ENCODE results near the gene HOGA1.
"Not testable (repeated sequence)": the region's sequence is repeated elsewhere in the genome, so short reads cannot be mapped to it uniquely, and the experiment has no call there.

Gene HOGA1

GRCh38 chr10:97573672-97574071, 10.5 kb upstream of the HOGA1 start:
- Histone ChIP-seq H3K27ac (no peak overlapping the region), H3K36me3 (ENCODE audit: insufficient read depth, low read length) (no peaks in the 10 kb centered on the region), H3K9me3 (ENCODE audit: low read depth, low read length) (no peaks in the 10 kb centered on the region), H3K9ac (ENCODE audit: insufficient read length) (no peak overlapping the region), H3K4me3 (no peak overlapping the region)
- DNase-seq (ENCODE audit: low read depth, low spot score), result no peak
- no peak for TF ChIP-seq EZH2 (IDR thresholded peaks at IDR 0.05)
- TF ChIP-seq FOXP2 (optimal IDR thresholded peaks at IDR 0.05; ENCODE audit: control extremely low read depth, extremely low read length, insufficient read depth), result no peak
- no peak for TF ChIP-seq POLR2AphosphoS5 (IDR thresholded peaks at IDR 0.05; ENCODE audit: borderline replicate concordance, low read depth, low read length)

- no peak overlapping the region for H3K4me3 ChIP-seq
- DNase-seq (ENCODE audit: low read depth, low spot score), result no peak
- H3K27ac ChIP-seq, result no peak overlapping the region
- no peaks in the 10 kb centered on the region for H3K36me3 ChIP-seq (ENCODE audit: insufficient read depth, low read length)
- H3K9ac ChIP-seq (ENCODE audit: insufficient read length), result no peak overlapping the region
- H3K9me3 ChIP-seq (ENCODE audit: low read depth, low read length), result no peaks in the 10 kb centered on the region
- TF ChIP-seq POLR2AphosphoS5 (IDR thresholded peaks at IDR 0.05; ENCODE audit: borderline replicate concordance, low read depth, low read length) (no peak), EZH2 (IDR thresholded peaks at IDR 0.05) (no peak), FOXP2 (optimal IDR thresholded peaks at IDR 0.05; ENCODE audit: control extremely low read depth, extremely low read length, insufficient read depth) (no peak)
Observed at GRCh38 chr10:97574374-97575126, 9.6 kb upstream of the HOGA1 start.

GRCh38 chr10:97575127-97575668, 9.0 kb upstream of the HOGA1 start:
- DNase-seq (ENCODE audit: low read depth, low spot score), result no peak
- no peak for TF ChIP-seq POLR2AphosphoS5 (IDR thresholded peaks at IDR 0.05; ENCODE audit: borderline replicate concordance, low read depth, low read length)
- TF ChIP-seq FOXP2 (optimal IDR thresholded peaks at IDR 0.05; ENCODE audit: control extremely low read depth, extremely low read length, insufficient read depth), result no peak
- no peak for TF ChIP-seq EZH2 (IDR thresholded peaks at IDR 0.05)
- no peaks in the 10 kb centered on the region for H3K36me3 ChIP-seq (ENCODE audit: insufficient read depth, low read length)
- H3K9ac ChIP-seq (ENCODE audit: insufficient read length), result no peak overlapping the region
- H3K9me3 ChIP-seq (ENCODE audit: low read depth, low read length), result no peaks in the 10 kb centered on the region
- no peak overlapping the region for H3K27ac ChIP-seq
- no peak overlapping the region for H3K4me3 ChIP-seq

- DNase-seq (ENCODE audit: low read depth, low spot score); H3K27ac ChIP-seq: not testable (repeated sequence)
Observed at GRCh38 chr10:97576487-97576886, 7.7 kb upstream of the HOGA1 start.

GRCh38 chr10:97577701-97578100, 6.5 kb upstream of the HOGA1 start:
- Histone ChIP-seq H3K9me3 (ENCODE audit: low read depth, low read length) (no peaks in the 10 kb centered on the region), H3K36me3 (ENCODE audit: insufficient read depth, low read length) (no peaks in the 10 kb centered on the region), H3K27ac (no peak overlapping the region), H3K9ac (ENCODE audit: insufficient read length) (no peak overlapping the region), H3K4me3 (no peak overlapping the region)
- DNase-seq (ENCODE audit: low read depth, low spot score), result no peak
- TF ChIP-seq POLR2AphosphoS5 (IDR thresholded peaks at IDR 0.05; ENCODE audit: borderline replicate concordance, low read depth, low read length) (no peak), FOXP2 (optimal IDR thresholded peaks at IDR 0.05; ENCODE audit: control extremely low read depth, extremely low read length, insufficient read depth) (no peak), EZH2 (IDR thresholded peaks at IDR 0.05) (no peak)

More at GRCh38 chr10:97576487-97576886, 7.7 kb upstream of the HOGA1 start:
- H3K4me3 ChIP-seq; H3K9ac ChIP-seq (ENCODE audit: insufficient read length); H3K36me3 ChIP-seq (ENCODE audit: insufficient read depth, low read length); H3K9me3 ChIP-seq (ENCODE audit: low read depth, low read length): not testable (repeated sequence)

GRCh38 chr10:97578171-97578844, 5.9 kb upstream of the HOGA1 start:
- DNase-seq (ENCODE audit: low read depth, low spot score), result no peak
- no peak overlapping the region for H3K27ac ChIP-seq

GRCh38 chr10:97580421-97581367, 3.5 kb upstream of the HOGA1 start:
- H3K9ac ChIP-seq (ENCODE audit: insufficient read length), result no peak overlapping the region
- TF ChIP-seq POLR2AphosphoS5 (IDR thresholded peaks at IDR 0.05; ENCODE audit: borderline replicate concordance, low read depth, low read length), result no peak
- no peak for TF ChIP-seq FOXP2 (optimal IDR thresholded peaks at IDR 0.05; ENCODE audit: control extremely low read depth, extremely low read length, insufficient read depth)
- TF ChIP-seq EZH2 (IDR thresholded peaks at IDR 0.05), result no peak
- H3K36me3 ChIP-seq (ENCODE audit: insufficient read depth, low read length), result no peaks in the 10 kb centered on the region
- no peaks in the 10 kb centered on the region for H3K9me3 ChIP-seq (ENCODE audit: low read depth, low read length)
- no peak overlapping the region for H3K4me3 ChIP-seq
- no peak overlapping the region for H3K27ac ChIP-seq
- no peak for DNase-seq (ENCODE audit: low read depth, low spot score)

More at GRCh38 chr10:97578171-97578844, 5.9 kb upstream of the HOGA1 start:
- no peak overlapping the region for H3K9ac ChIP-seq (ENCODE audit: insufficient read length)
- H3K36me3 ChIP-seq (ENCODE audit: insufficient read depth, low read length), result no peaks in the 10 kb centered on the region
- H3K9me3 ChIP-seq (ENCODE audit: low read depth, low read length), result no peaks in the 10 kb centered on the region
- TF ChIP-seq FOXP2 (optimal IDR thresholded peaks at IDR 0.05; ENCODE audit: control extremely low read depth, extremely low read length, insufficient read depth), result no peak
- TF ChIP-seq EZH2 (IDR thresholded peaks at IDR 0.05), result no peak
- TF ChIP-seq POLR2AphosphoS5 (IDR thresholded peaks at IDR 0.05; ENCODE audit: borderline replicate concordance, low read depth, low read length), result no peak
- no peak overlapping the region for H3K4me3 ChIP-seq

- no peak overlapping the region for H3K27ac ChIP-seq
- TF ChIP-seq FOXP2 (optimal IDR thresholded peaks at IDR 0.05; ENCODE audit: control extremely low read depth, extremely low read length, insufficient read depth) (no peak), EZH2 (IDR thresholded peaks at IDR 0.05) (no peak), POLR2AphosphoS5 (IDR thresholded peaks at IDR 0.05; ENCODE audit: borderline replicate concordance, low read depth, low read length) (no peak)
Observed at GRCh38 chr10:97582169-97582568, 2.0 kb upstream of the HOGA1 start.

More at GRCh38 chr10:97582169-97582568, 2.0 kb upstream of the HOGA1 start:
- no peak overlapping the region for H3K9ac ChIP-seq (ENCODE audit: insufficient read length)
- no peak for DNase-seq (ENCODE audit: low read depth, low spot score)
- H3K9me3 ChIP-seq (ENCODE audit: low read depth, low read length), result no peaks in the 10 kb centered on the region
- H3K4me3 ChIP-seq, result no peak overlapping the region
- H3K36me3 ChIP-seq (ENCODE audit: insufficient read depth, low read length), result no peaks in the 10 kb centered on the region
